GM12878 (cell line): Measurements from ENCODE around the gene PPP1R3F.

ENCODE experiments used
- CTCF ChIP-seq, 3 experiments: IDR thresholded peaks in 2 of 3; conservative IDR thresholded peaks in 1 of 3; 2 replicates each; pipeline ENCODE4 v1.5.1; 2011; ENCODE audit warnings: low read depth in 3 of 3, low read length in 3 of 3, mild to moderate bottlenecking in 3 of 3, control low read depth in 2 of 3, moderate library complexity in 2 of 3, inconsistent platforms in 1 of 3, mixed read lengths in 1 of 3; ENCODE audit not compliant: control insufficient read depth in 2 of 3, insufficient read depth in 1 of 3; ENCODE audit errors: extremely low read depth in 1 of 3
- NR2C2 ChIP-seq: IDR thresholded peaks from 2 replicates; pipeline ENCODE4 v1.6.1; 2011; ENCODE audit warnings: borderline replicate concordance, low read depth; ENCODE audit not compliant: control insufficient read depth, insufficient read length
- NRF1 ChIP-seq: conservative IDR thresholded peaks from 2 replicates; pipeline ENCODE4 v1.6.1; 2011; ENCODE audit warnings: mild to moderate bottlenecking, low read depth, low read length, improper control_type of control experiment
- PAX5 ChIP-seq: IDR thresholded peaks from 2 replicates; pipeline ENCODE4 v1.6.1; 2011; ENCODE audit warnings: low read depth, low read length, borderline replicate concordance

- no peak for TF ChIP-seq NRF1
- no peak for TF ChIP-seq CTCF (IDR thresholded peaks at IDR 0.05 in 2 of 3, conservative IDR thresholded peaks at IDR 0.05 in 1 of 3; ENCODE audit: control insufficient read depth in 2 of 3, extremely low read depth in 1 of 3, insufficient read depth in 1 of 3, low read depth in 3 of 3, low read length in 3 of 3)
- TF ChIP-seq NR2C2 = no peak
- no peak for TF ChIP-seq PAX5
Measured at GRCh38 chrX:49303346-49303745, 33.8 kb downstream of the PPP1R3F start, which contains the start of gene GAGE10.
